ENCODE data around the gene DBH.

Gene DBH

GRCh38 chr9:133708246-133709014 is 72.3 kb downstream of the DBH start:
- no peak for DNase-seq (ENCODE audit: low read depth, low spot score)
- H3K36me3 ChIP-seq (ENCODE audit: insufficient read depth, low read length): no peaks in the 10 kb centered on the region
- no peaks in the 10 kb centered on the region for H3K9me3 ChIP-seq (ENCODE audit: low read depth, low read length)
- H3K9ac ChIP-seq (ENCODE audit: insufficient read length): no peak overlapping the region
- no peak overlapping the region for H3K27ac ChIP-seq
- H3K4me3 ChIP-seq: no peak overlapping the region
- no peak for TF ChIP-seq FOXP2 (optimal IDR thresholded peaks at IDR 0.05; ENCODE audit: control extremely low read depth, extremely low read length, insufficient read depth)
- TF ChIP-seq EZH2 (IDR thresholded peaks at IDR 0.05): no peak
- no peak for TF ChIP-seq POLR2AphosphoS5 (IDR thresholded peaks at IDR 0.05; ENCODE audit: borderline replicate concordance, low read depth, low read length)

All from SK-N-MC (cell line).